Breast epithelium (tissue), 3 donors: ENCODE measurements around the gene FAM110D.

Experiments
- POLR2AphosphoS5 ChIP-seq, 3 donors: sonication (generic); formaldehyde crosslinking; IDR thresholded peaks; one replicate each; pipeline ENCODE4 v1.6.1; 2017; ENCODE audit warnings: antibody characterized with exemption in 3 of 3
- TF ChIP-seq, protein P1 (sequence below), 3 donors: fragments of 450-650 bp; IDR thresholded peaks; one replicate each; pipeline ENCODE4 v1.5.1; 2016 to 2017; ENCODE audit warnings: antibody characterized with exemption in 3 of 3, mild to moderate bottlenecking in 3 of 3, moderate library complexity in 3 of 3

GRCh38 chr1:26153966-26154532, 4.8 kb upstream of the FAM110D start:
- TF ChIP-seq, protein P1, sequence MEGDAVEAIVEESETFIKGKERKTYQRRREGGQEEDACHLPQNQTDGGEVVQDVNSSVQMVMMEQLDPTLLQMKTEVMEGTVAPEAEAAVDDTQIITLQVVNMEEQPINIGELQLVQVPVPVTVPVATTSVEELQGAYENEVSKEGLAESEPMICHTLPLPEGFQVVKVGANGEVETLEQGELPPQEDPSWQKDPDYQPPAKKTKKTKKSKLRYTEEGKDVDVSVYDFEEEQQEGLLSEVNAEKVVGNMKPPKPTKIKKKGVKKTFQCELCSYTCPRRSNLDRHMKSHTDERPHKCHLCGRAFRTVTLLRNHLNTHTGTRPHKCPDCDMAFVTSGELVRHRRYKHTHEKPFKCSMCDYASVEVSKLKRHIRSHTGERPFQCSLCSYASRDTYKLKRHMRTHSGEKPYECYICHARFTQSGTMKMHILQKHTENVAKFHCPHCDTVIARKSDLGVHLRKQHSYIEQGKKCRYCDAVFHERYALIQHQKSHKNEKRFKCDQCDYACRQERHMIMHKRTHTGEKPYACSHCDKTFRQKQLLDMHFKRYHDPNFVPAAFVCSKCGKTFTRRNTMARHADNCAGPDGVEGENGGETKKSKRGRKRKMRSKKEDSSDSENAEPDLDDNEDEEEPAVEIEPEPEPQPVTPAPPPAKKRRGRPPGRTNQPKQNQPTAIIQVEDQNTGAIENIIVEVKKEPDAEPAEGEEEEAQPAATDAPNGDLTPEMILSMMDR (IDR thresholded peaks at IDR 0.05) = no peak
- no peak for TF ChIP-seq POLR2AphosphoS5 (IDR thresholded peaks at IDR 0.05)
